Measurements from ENCODE around the gene GLCE.
"Not testable (repeated sequence)": the region's sequence is repeated elsewhere in the genome, so short reads cannot be mapped to it uniquely, and the experiment has no call there.

Gene GLCE

DNA sequence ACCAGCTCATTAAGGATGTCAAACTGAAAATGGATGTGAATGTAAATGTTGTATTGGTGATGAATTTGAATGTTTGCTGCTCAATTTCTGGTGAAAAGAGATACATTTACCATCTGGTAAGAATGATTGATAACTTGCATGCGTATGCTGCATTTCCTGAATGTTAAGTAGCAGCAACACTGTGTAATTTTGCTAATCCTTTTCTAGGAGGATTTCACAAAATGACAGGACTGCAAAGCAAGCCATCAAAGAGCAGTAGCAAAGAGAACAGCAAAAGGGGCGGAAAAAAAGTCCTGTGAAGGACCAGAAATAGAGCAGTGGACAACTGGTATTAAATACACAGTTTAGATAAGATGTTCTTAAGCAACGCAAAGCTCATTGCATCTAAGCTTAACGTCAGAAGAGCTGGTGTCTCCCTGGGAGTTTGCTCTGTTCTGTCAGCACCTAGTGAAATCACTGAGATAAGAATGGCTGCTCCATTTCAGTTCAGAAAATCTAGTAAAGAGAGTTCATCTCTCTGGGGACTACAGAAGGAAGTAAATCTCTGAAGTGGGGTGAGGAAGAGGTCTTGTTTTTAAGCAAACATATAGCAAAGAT is 114.7 kb downstream of the GLCE start:
- DNase-seq (ENCODE audit: low spot score) = no peak

DNA sequence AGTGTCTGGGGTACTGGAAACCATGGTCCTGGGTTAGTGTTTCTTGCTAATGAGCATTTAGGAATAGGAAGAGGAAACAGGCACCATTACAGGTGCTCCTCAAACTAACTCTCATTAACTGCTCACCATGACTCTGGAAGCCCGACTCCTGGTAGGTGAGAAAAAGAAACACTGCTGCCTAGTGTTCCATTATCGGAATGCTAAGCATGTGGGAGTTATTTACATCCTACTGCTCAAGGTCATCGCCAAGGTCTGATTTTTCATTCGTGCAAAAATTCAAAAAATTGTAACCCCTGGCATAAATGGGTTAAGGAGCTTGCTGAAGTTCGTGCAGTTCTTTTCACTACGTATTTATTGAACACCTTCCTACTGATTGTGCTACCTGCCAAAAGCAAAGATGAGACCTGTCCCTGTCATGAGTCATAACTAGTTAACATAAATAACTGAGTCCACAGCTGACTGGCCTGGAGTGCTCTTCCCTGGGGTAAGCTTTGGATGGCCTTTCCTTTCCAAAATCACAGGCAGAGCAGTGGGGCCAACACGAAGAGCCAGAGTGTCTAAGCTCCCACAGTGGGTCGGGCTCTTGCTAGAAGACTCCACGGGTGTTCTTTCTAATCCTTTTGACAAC is 115.6 kb downstream of the GLCE start:
- no peak for DNase-seq (ENCODE audit: low spot score)

DNA sequence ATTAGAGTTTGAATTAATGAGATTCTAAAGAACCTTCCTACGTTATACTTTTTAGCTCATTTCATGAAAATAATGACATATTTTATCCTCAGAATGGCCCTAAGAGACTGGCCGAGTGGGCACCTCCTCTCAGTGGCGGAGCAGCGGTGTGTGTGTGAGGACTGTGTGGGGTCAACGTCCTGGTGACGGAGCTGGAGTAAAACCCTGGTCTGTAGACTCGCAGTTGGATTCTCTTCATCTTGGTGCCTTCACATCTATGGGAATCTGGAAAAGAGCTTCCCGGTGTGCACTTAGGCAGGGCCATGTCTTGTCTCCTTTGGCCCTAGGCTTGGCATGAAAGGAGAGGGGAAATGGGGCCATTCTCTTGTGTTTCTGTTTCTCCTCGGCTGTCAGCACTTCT is 116.9 kb downstream of the GLCE start:
- DNase-seq (ENCODE audit: low spot score) = no peak

DNA sequence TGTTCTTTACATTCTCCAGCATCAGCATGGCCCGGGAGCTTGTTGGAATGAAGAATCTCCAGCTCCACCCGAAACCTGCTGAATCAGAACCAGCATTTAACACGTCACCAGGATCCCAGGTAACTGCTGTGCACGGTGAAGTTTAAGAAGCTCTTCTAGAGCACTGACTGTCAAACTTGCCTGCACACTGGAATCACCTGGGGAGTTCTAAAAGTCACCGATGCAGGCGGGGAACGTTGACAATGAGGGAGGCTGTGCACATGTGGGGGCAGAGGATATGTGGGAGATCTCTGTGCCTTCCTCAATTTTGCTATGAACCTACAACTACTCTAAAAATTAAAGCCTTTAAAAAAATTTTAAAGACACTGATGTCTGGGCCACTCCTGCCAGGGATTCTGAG is 119.2 kb downstream of the GLCE start:
- no peak for DNase-seq (ENCODE audit: low spot score)

DNA sequence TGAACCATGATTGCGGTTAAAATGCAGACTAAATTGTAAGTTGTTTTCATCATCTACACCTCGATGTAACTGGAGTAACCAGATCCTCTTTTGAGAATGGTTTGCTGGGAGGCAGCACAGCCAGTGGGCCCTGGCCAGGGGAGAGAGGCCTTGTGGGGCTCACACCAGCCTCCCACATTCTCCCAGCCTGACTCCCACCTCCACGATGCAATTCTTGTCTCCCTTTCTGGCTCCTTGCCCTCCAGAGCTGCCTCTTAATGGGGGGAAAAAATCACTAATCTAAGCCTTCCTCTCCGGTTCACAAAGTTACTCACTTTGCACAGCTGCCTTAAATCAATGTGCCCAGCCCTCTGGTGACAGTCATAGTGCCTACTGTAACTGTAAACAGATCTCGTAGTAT is 120.3 kb downstream of the GLCE start:
- no peak for DNase-seq (ENCODE audit: low spot score)

GRCh38 chr15:69282104-69282743 is 121.8 kb downstream of the GLCE start:
- DNase-seq (ENCODE audit: low spot score) = no peak

DNA sequence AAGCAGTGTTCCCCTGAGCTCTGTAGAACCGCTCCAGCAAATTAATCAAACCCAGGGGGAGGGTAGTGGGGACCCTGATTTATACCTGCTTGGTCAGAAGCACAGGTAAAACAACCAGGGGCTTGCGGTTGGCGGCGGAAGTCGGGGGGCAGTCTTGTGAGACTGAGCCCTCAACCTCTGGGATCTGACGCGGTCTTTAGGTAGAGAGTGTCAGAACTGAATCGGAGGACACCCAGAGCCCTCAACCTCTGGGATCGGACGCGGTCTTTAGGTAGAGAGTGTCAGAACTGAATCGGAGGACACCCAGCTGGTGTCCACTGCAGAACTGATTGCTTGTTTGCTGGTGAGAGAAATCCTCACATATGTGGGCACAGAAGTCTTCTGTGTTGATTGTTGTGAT is 125.4 kb downstream of the GLCE start:
- no peak for DNase-seq (ENCODE audit: low spot score)

- no peak for DNase-seq (ENCODE audit: low spot score)
These were observed 127.6 kb downstream of the GLCE start for GRCh38 chr15:69288011-69288410.

DNA sequence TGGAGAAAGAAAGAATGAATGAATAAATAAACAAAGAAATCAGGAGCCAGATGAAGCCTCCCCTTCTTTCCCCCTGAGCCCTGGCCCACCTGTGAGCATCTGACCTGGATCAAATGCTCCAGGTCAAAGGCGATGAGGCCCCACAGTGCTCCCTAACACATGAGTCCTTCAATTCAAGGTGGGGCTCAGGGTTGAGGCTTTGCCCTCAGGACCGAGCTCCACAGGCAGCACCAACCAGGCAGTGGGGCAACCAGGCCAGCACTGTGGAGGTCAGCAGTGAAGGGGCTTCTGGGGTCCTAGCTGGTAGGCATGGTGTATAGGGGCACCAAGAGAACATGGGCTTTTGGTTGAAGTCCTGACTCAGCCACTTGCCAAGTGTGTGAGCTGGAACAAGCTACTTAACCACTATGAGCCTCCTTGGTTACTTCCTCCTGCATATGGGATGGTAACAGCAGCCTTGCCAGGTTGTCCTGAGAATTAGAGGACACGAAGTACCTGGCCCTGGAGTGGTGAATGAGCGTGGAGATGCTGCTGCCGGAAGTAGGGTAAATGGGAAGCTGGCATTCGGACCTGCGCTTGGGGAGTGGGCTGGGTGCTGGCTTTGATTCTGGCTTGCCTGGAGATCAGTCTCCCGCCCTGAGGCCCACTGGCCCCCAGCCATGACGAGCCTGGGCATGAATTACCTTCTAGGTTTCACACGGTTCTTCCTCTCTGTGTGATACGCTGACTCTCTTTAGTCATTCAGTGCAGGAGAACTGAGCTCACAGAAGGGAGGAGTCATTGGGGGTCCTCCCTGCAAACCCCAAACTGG is 128.3 kb downstream of the GLCE start:
- DNase-seq (ENCODE audit: low spot score) = no peak

DNA sequence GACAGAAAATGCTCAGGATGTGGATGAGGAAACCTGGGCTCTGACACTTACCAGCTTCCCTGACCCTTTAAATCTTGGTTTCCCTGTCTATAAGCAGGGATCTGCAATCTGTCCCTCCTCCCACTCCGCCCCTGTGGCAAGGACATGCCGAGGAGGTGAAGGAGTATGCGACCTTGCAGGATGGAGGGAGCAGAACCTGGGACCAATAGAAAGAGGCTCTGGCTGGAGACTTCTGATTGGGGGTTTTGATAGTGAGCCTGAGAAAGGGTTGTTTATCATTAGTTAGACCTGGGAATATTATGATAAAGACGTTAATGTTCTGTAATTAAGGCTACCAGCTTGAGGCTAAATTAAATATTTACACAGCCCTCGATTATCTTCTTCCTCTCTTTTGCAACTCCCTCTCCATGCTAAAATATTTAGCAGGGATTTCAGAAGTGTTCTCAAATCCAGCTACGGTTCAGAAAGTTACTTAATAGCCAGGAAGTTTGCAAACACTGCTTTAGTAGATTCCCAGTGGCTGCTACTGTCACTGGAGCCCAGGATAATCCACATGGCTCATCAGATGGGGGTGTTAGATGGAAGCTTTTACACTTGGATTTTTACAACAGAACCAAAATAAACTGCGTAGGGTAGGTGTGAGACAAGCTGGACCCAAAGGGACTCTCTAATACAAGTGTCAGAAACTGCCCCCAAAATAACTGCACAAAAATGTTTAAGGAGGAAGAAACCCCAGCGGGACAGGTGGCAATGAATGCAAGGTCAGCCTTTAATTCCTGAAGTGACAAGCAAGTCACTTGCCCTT is 129.1 kb downstream of the GLCE start:
- no peak for DNase-seq (ENCODE audit: low spot score)

DNA sequence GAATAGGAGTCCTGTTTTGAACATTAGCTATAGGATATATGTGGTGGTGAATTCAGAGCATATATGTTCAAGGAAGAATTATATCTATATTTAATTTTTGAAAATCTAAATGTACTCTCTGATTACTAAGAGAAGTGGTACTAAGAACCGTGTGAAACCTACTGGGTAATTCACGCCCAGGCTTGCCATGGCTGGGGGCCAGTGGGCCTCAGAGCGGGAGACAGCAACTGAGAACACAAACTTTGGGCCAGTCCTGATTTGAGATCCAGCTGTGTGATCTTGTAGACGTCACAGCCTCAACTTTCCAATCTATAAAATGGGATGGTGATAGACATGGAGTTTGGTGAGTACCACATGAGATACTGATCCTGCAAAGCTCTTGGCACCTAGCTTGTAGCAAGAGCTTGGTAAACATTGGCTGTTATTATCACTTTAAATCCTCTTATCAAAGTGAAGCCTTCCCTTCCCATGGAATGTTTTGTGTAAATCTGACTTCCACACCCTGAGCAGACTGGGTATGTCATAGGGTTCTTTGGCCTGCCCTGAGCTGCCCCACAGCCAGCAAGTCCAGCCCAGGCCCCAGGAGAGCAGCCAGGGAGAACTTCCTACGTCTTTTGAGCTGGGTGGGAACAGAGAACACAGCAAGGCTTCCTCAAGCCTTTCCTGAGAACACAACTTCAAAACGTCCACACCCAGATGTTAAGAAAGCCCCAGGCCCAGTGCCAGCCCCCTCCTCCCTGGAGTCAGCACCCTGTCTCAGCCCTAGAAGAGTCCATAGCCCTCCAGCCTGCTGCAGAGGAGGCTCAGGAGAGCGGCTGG is 130.1 kb downstream of the GLCE start:
- no peak for DNase-seq (ENCODE audit: low spot score)

DNA sequence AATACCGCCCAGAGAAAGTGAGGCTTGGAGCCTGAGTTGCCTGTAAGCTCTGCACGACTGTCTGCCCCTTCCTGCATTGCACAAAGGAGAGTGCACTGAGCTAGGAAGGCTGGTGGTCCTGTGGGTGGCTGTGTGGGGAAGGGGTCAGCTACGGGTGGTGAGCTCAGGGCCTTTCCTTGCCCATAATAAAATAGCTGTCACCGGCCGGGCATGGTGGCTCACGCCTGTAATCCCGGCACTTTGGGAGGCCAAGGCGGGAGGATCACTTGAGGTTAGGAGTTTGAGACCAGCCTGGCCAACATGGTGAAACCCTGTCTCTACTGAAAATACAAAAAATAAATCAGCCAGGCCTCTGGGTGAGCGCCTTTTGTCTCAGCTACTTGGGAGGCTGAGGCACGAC is 131.2 kb downstream of the GLCE start:
- DNase-seq (ENCODE audit: low spot score) = not testable (repeated sequence)

DNA sequence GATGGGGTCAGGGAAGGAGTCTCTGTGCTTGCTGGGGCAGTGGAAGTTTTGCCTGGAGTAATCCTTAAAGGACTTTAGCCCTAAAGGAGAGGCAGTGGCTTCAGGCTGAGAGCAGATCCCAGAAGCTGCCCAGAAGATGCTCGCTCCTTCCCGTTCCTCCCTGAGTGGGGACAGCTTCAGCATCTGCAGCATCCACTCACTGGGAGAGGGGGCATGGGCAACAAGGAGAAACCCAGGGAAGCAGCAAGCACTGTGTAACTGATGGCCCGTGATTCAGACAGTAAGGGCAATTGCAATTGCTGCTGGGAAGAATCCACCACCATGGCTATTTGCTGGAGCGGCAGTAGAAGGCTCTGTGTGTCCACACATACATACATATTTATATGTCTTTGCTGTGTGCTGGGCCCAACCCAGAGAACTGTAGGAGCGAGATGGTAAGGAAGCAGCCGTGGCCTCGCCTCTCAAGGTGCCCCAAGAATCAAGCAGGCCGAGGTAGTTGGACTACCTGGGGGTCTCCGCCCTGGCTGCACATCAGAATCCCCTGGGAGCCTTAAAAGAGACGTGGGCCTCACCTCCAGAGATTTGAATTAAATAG is 132.5 kb downstream of the GLCE start:
- DNase-seq (ENCODE audit: low spot score) = no peak

DNA sequence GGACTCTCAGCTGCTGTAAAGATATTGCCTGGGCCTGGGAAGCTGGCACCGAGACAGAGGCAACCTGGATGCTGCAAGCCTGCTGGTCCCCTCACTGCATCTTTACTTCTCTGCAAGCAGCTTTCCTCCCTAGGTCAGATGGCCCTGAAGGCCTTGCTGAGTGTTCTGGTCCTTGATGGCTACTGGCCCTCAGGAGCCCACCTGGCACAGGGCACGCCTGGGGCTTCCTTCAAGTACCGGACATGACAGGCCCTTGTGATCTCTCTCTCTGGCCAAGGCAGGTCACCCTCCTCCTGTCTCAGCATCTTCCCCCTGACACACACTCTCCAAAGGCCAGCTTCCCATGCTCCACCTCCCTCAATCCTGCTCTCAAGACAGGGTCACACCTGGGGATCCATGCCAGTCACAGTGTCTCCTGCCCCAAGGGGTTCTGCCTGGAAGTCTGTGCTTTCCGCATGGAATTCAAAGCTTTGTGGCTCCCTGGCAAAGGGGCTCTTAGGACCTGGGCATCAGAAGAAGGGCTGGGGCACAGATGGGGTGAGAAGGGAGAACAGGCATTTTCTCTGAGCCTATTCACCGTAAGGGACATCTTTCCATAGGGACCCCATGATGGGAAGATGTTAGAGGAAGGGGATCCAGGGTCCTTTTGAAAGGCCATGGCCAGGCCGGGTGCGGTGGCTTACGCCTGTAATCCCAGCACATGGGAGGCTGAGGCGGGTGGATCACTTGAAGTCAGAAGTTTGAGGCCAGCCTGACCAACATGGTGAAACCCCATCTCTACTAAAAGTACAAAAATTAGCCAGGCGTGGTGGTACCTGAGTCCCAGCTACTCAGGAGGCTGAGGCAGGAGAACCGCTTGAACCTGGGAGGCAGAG is 133.5 kb downstream of the GLCE start:
- no peak for DNase-seq (ENCODE audit: low spot score)

DNA sequence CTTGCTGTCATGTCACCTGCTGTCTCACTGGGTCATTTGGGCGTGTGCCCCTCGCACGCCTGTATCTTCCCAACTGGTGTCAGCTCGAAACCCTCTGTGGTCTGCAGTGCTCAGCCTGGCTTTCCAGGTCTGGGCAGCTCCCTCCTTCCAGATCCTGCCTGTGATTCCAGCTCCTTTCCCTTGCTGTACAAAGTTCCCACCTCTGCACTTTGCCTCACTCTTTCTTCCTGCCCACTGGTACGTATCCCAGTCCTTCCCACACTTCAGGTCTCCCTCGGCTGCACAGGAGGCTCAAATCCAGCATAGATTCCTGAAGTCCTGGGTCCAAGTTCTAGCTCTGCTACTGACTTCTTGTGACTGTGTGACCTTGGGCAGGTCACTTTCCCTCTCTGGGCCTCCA is 136.2 kb downstream of the GLCE start:
- DNase-seq (ENCODE audit: low spot score) = no peak

GRCh38 chr15:69297642-69298353 is 137.4 kb downstream of the GLCE start:
- DNase-seq (ENCODE audit: low spot score) = no peak

DNA sequence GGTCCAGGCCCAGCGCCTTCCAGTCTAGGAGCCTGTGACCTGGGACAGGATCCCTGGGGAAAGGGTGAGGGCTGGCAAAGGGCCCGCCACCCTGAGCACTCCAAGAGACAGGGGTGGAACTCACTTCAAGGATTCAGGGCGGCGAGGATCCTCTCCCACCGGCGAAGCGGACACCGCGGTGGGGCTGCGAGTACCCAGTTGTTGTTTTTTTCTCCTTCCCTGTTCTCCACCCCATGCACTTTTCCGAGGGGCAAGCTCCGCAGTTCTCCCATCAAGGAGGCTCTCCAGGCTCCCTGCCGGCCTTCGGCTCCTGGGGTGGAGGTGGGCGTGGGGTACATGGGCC is 137.9 kb downstream of the GLCE start:
- no peak for DNase-seq (ENCODE audit: low spot score)

DNA sequence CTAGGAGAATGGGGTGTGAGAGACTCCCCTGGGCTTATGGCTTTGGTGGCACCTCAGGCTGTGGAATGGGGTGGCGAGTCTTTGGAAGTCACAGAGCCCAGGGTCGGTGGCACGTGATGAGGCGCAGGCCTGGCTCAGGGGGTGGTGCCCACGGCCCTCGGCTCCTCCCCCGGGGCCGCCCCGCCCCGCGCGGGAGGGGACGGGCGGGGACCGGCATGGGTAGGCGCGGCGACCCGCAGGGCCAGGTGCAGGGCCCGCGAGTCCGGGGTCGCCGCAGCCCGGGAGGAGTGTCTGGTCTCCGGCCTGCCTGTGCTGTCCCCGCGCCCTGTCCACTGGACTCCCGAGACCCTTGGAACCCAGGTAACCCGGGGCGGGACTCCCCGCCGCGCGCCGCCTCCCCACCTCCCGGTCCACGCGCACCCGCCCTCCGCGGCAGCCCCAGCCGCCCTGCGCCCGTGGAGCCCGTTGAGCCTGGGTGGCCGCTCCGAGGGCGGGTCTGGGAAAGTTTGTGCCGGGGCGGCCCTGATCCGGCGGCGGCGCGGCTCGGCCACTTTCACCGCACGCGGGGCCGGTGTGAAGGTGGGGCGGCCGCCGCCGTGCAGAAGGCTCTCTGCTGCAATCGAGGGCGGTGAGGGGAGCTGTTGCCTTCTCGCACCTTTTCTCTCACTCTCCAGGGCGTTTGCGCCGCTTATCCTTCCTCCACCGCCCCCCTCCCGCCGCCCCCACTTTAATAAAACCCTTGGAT is 138.4 kb downstream of the GLCE start, which contains the start of gene PAQR5:
TSS of gene PAQR5 (plus strand) at position 216 of the 745 bp plus-strand sequence. CDS start 61,169 bp downstream, outside the sequence.
- DNase-seq (ENCODE audit: low spot score) = peak; percentile 87

Data from AG08396 (cell line).